HUES64 (cell line): ENCODE data around the gene HOXA2.

Experiments
- H3K27ac ChIP-seq: 2 replicates; pipeline ENCODE4 v1.7.0; 2013; ENCODE audit warnings: low read depth, low read length, inconsistent platforms
- H3K27me3 ChIP-seq: 2 replicates; pipeline ENCODE4 v1.6.1; 2013; ENCODE audit warnings: mild to moderate bottlenecking, low read length; ENCODE audit not compliant: insufficient read depth
- H3K36me3 ChIP-seq: 2 replicates; pipeline ENCODE4 v1.6.1; 2013; ENCODE audit warnings: mild to moderate bottlenecking, low read length; ENCODE audit not compliant: insufficient read depth
- H3K4me1 ChIP-seq: 2 replicates; pipeline ENCODE4 v1.6.1; 2013; ENCODE audit warnings: mild to moderate bottlenecking, low read length, moderate library complexity; ENCODE audit not compliant: insufficient read depth
- H3K4me3 ChIP-seq: 2 replicates; pipeline ENCODE4 v1.5.1; 2013; ENCODE audit warnings: mild to moderate bottlenecking, low read length, moderate library complexity
- H3K9ac ChIP-seq: 2 replicates; pipeline ENCODE4 v1.6.1; 2013; ENCODE audit warnings: mild to moderate bottlenecking, low read depth, low read length
- H3K9me3 ChIP-seq: 2 replicates; pipeline ENCODE4 v1.6.1; 2013; ENCODE audit warnings: low read depth, low read length; ENCODE audit not compliant: insufficient read depth
- WGBS: fragments of 150-250, 120-280 bp; methylation state at CpG from one replicate; pipeline ENCODE4 v1.1.7; 2013; ENCODE audit warnings: missing lambda C conversion rate; 5-methylcytosine and 5-hydroxymethylcytosine counted together

HOXA2 gene

GRCh38 chr7:27145914-27146412 is 43.5 kb upstream of the HOXA2 start:
- Histone ChIP-seq H3K9ac (no peak overlapping the region), H3K27me3 (peaks cover 100% of the 10 kb centered on the region), H3K4me1 (peaks cover 3% of the 10 kb centered on the region; the same call in 1 of the 2 replicates), H3K36me3 (no peaks in the 10 kb centered on the region), H3K4me3 (no peak overlapping the region), H3K27ac (no peak overlapping the region), H3K9me3 (no peaks in the 10 kb centered on the region)
- 74% methylated on average over 11 of the region's 11 CpGs for WGBS

- Histone ChIP-seq H3K9ac (no peak overlapping the region), H3K27ac (no peak overlapping the region), H3K4me1 (peaks cover 3% of the 10 kb centered on the region; the same call in 1 of the 2 replicates), H3K4me3 (no peak overlapping the region), H3K36me3 (no peaks in the 10 kb centered on the region), H3K9me3 (no peaks in the 10 kb centered on the region), H3K27me3 (peaks cover 100% of the 10 kb centered on the region)
- 71% methylated on average over 47 of the region's 47 CpGs for WGBS
These were observed 42.9 kb upstream of the HOXA2 start for GRCh38 chr7:27145165-27145913.

GRCh38 chr7:27144781-27145164 is 42.3 kb upstream of the HOXA2 start:
- peaks cover 3% of the 10 kb centered on the region; the same call in 1 of the 2 replicates for H3K4me1 ChIP-seq
- no peak overlapping the region for H3K4me3 ChIP-seq
- H3K27me3 ChIP-seq = peaks cover 100% of the 10 kb centered on the region
- no peak overlapping the region for H3K27ac ChIP-seq
- H3K9ac ChIP-seq = no peak overlapping the region
- no peaks in the 10 kb centered on the region for H3K9me3 ChIP-seq
- WGBS = 18% methylated on average over 31 of the region's 31 CpGs
- H3K36me3 ChIP-seq = no peaks in the 10 kb centered on the region

GRCh38 chr7:27143950-27144780 is 41.7 kb upstream of the HOXA2 start:
- Histone ChIP-seq H3K27ac (no peak overlapping the region), H3K4me3 (no peak overlapping the region), H3K4me1 (peaks cover 3% of the 10 kb centered on the region; the same call in 1 of the 2 replicates), H3K9me3 (no peaks in the 10 kb centered on the region), H3K9ac (no peak overlapping the region), H3K36me3 (no peaks in the 10 kb centered on the region), H3K27me3 (peaks cover 100% of the 10 kb centered on the region)
- WGBS = 37% methylated on average over 38 of the region's 40 CpGs

GRCh38 chr7:27143023-27143949 is 40.8 kb upstream of the HOXA2 start, which contains the start of gene HOXA5:
Gene HOXA5 (minus strand): TSS chr7:27143681. CDS start chr7:27143607, 74 bp downstream.
- peaks cover 3% of the 10 kb centered on the region; the same call in 1 of the 2 replicates for H3K4me1 ChIP-seq
- peaks cover 100% of the 10 kb centered on the region for H3K27me3 ChIP-seq
- H3K4me3 ChIP-seq = peak within 1 kb of the TSS; percentile 49
- no peaks in the 10 kb centered on the region for H3K36me3 ChIP-seq
- no peak within 1 kb of the TSS for H3K9ac ChIP-seq
- H3K27ac ChIP-seq = no peak within 1 kb of the TSS
- WGBS = 2% methylated on average over 86 of the region's 86 CpGs
- no peaks in the 10 kb centered on the region for H3K9me3 ChIP-seq

- Histone ChIP-seq H3K4me1 (peaks cover 3% of the 10 kb centered on the region; the same call in 1 of the 2 replicates), H3K36me3 (no peaks in the 10 kb centered on the region), H3K27me3 (peaks cover 100% of the 10 kb centered on the region), H3K9me3 (no peaks in the 10 kb centered on the region), H3K4me3 (peak overlapping the region; percentile 49), H3K9ac (no peak overlapping the region), H3K27ac (no peak overlapping the region)
- WGBS = 1% methylated on average over 27 of the region's 29 CpGs
These were observed 40.1 kb upstream of the HOXA2 start for GRCh38 chr7:27142580-27143022.

GRCh38 chr7:27141923-27142579 is 39.6 kb upstream of the HOXA2 start:
- Histone ChIP-seq H3K36me3 (no peaks in the 10 kb centered on the region), H3K4me1 (peaks cover 3% of the 10 kb centered on the region; the same call in 1 of the 2 replicates), H3K9ac (no peak overlapping the region), H3K9me3 (no peaks in the 10 kb centered on the region), H3K27ac (no peak overlapping the region), H3K27me3 (peaks cover 100% of the 10 kb centered on the region), H3K4me3 (no peak overlapping the region)
- WGBS = 3% methylated on average over 30 of the region's 30 CpGs

GRCh38 chr7:27141137-27141922 is 38.8 kb upstream of the HOXA2 start:
- Histone ChIP-seq H3K9me3 (no peaks in the 10 kb centered on the region), H3K27me3 (peaks cover 100% of the 10 kb centered on the region), H3K36me3 (no peaks in the 10 kb centered on the region), H3K27ac (no peak overlapping the region), H3K9ac (no peak overlapping the region), H3K4me3 (no peak overlapping the region), H3K4me1 (peaks cover 3% of the 10 kb centered on the region; the same call in 1 of the 2 replicates)
- WGBS = 31% methylated on average over 16 of the region's 18 CpGs

- H3K4me1 ChIP-seq = peaks cover 3% of the 10 kb centered on the region; the same call in 1 of the 2 replicates
- no peak overlapping the region for H3K4me3 ChIP-seq
- peaks cover 100% of the 10 kb centered on the region for H3K27me3 ChIP-seq
- no peaks in the 10 kb centered on the region for H3K9me3 ChIP-seq
- H3K36me3 ChIP-seq = no peaks in the 10 kb centered on the region
- H3K27ac ChIP-seq = no peak overlapping the region
- WGBS = 28% methylated on average over 15 of the region's 15 CpGs
- no peak overlapping the region for H3K9ac ChIP-seq
These were observed 37.8 kb upstream of the HOXA2 start for GRCh38 chr7:27140126-27140857.
